HG02970 (cell line): ENCODE results near the gene ZNF273.

Experiments used
- ATAC-seq: cut with Tn5 transposase; IDR thresholded peaks from one replicate; pipeline ENCODE4 v1.9.1; 2021; ENCODE audit warnings: mild to moderate bottlenecking, moderate library complexity, moderate number of reproducible peaks; ENCODE audit not compliant: unreplicated experiment, low FRiP score

ZNF273 gene

GRCh38 chr7:64876792-64877713 is 26.0 kb upstream of the ZNF273 start:
- no peak for ATAC-seq

GRCh38 chr7:64877714-64878610 is 25.1 kb upstream of the ZNF273 start:
- no peak for ATAC-seq

- no peak for ATAC-seq
These were observed 24.4 kb upstream of the ZNF273 start for GRCh38 chr7:64878684-64879083.

GRCh38 chr7:64879086-64879730 is 23.9 kb upstream of the ZNF273 start:
- ATAC-seq: no peak

GRCh38 chr7:64879800-64880199 is 23.3 kb upstream of the ZNF273 start:
- no peak for ATAC-seq

GRCh38 chr7:64880322-64881297 is 22.5 kb upstream of the ZNF273 start:
- no peak for ATAC-seq

- ATAC-seq: no peak
These were observed 21.4 kb upstream of the ZNF273 start for GRCh38 chr7:64881461-64882287.

- ATAC-seq: no peak
These were observed 20.5 kb upstream of the ZNF273 start for GRCh38 chr7:64882341-64883112.

GRCh38 chr7:64883113-64883905 is 19.8 kb upstream of the ZNF273 start:
- ATAC-seq: no peak

GRCh38 chr7:64884085-64884912 is 18.8 kb upstream of the ZNF273 start:
- ATAC-seq: no peak

GRCh38 chr7:64884913-64885370 is 18.1 kb upstream of the ZNF273 start:
- no peak for ATAC-seq

GRCh38 chr7:64885520-64886240 is 17.4 kb upstream of the ZNF273 start:
- ATAC-seq: no peak

GRCh38 chr7:64886956-64887545 is 16.0 kb upstream of the ZNF273 start:
- ATAC-seq: no peak

GRCh38 chr7:64887756-64888508 is 15.1 kb upstream of the ZNF273 start:
- no peak for ATAC-seq

GRCh38 chr7:64888561-64888900 is 14.5 kb upstream of the ZNF273 start:
- no peak for ATAC-seq
